NCI-H1436 (cell line): ENCODE results near the gene FYCO1.

ENCODE experiments used
- DNase-seq: peaks from one replicate; lab custom pipeline; 2025; lab: John Stamatoyannopoulos, UW

FYCO1 gene

GRCh38 chr3:45943207-45943846 is 52.3 kb downstream of the FYCO1 start, which contains the start of gene CXCR6:
Gene CXCR6, plus strand, starts transcription at chr3:45943464. Its CDS starts 3,018 bp downstream, at chr3:45946482.
- no peak for DNase-seq

GRCh38 chr3:45942051-45942825 is 53.4 kb downstream of the FYCO1 start:
- DNase-seq: no peak

DNA sequence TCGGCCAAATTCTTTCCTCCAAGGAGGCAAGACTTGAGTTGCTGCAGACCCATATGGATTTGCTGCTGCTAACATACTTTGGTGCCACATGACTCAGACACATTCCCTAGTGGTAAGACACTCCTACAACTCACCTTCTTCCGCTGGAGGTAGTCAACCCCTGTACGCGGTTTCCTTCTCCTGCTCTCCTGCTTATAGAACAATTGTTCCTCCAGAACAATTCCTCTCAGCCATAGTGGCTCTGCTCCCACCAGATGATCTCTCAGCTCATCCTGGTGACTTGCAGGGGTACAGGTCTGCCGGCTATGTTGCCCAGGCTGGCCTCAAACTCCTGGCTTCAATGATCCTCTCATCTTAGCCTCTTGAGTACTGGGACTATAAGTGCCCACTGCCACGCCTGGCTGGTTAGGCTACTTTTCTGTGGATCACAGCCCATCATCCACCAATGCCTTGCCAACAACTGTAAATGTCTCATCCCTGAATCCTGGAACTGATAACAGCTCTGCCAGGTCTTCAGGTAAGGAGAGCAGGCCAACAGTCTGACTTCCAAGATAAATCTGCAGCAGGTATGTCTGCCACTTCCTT is 54.8 kb downstream of the FYCO1 start:
- DNase-seq: no peak

DNA sequence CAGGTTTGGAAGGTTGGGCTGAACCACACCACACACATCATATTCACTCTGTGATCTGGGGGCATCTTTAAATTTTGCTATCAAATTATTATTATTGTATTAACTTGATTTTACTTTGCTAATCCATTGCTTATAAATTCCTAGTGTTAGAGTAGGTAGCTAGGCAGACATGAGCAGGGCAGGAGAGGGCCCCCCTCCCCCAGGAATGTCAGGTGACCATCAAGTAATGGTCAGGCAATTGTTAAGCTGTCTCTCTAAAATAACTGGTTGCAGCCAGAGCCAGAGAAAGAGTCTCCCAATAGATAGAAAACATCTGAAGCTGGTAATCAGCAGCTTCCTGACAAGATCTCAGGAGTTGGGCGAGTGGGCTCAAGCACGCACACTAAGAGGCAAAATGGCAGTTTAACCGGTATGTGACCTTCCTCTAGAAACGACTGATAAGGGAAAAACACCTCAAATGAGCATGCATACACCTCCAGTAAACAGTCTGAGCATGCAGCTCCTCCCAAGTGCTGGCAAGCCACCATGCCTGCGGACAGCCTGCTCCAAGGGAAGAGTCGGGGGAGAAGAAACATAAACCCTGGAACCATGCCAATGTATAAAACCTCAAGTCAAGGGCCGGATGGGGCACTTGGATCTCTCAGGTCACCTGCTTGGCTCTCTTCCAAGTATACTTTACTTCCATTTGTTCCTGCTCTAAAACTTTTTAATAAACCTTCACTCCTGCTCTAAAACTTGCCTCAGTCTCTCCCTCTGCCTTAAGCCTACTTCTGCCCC is 55.4 kb downstream of the FYCO1 start:
- no peak for DNase-seq

- DNase-seq: no peak
These were observed 56.3 kb downstream of the FYCO1 start for GRCh38 chr3:45939341-45939771.

- DNase-seq: peak; percentile 20
These were observed 56.8 kb downstream of the FYCO1 start for GRCh38 chr3:45938864-45939263.

GRCh38 chr3:45938043-45938435 is 57.6 kb downstream of the FYCO1 start:
- DNase-seq: no peak

DNA sequence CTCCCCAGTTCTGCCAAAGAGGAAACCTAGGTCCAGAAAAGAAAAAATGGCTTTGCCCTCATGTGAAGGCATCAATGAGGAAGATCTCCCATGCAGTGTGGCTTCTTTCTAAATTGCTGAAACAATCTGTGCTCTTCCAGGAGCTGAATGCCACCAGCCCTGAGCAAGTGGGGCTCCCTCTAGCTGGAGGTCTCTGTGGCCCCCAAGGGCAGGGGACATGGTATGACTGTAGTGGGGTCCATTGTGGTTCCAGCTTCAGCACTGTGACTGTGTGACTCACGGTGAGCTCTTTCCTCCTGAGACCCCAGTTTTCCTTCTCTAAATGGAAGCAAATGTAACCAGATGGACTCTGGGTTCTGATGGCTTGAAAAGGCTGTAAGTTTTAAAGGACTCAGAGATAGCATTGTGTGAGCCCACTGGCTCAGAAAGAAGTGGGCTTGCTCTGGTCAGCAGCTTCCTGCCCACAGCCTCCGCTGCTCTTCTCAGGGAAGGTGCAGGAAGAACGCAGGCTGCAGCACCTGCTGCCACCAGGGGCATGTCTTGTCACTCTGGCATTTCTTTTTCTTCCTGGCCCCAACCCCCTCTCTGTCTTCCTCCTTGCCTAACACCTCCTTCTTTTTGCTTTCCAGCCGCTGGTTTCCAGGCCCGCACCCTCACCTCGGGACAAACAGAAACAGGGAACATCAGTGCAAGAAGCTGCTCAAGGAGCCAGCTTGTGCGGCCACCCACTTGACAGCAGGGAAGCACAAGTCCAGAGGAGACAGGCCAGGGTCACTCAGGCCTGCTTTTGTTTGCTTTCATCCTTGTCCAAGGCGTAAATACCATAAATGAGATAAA is 58.2 kb downstream of the FYCO1 start:
- DNase-seq: no peak

GRCh38 chr3:45936261-45936660 is 59.4 kb downstream of the FYCO1 start:
- DNase-seq: no peak

DNA sequence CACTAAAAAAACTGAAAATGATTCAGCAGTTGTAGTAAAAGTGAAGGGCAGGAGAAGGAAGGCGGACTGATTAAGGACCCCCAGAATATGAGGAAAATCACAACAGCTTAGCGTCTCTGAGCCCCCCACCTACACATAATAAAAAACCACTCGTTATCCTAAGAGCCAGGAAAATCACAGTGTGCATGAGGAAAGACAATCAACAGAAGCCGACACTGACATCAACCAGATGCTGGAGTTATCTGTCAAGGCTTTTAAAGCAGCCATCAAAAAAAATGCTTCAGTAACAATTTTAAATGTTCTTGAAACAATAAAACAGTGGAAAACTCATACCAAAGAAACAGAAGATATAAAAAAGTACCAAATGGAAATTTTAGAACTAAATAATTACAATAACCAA is 62.0 kb downstream of the FYCO1 start:
- no peak for DNase-seq

DNA sequence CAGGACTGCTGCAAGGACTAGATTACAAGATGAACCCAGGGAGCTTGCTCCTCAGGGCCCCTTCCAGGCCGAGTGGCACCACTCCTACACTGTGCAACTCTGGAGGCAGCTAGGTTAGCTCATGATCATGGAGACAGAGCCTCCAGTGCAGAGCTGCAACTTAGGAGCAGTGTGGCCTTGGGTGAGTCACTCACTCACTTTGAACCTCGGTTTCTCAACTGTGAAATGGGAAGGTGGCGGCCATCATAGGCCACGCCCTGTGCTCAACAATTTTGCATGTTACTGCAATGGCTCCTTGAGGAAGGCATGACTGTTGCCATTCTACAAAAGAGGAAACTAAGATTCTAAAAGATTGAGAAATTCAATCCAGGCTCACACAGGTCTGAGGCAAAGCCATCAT is 63.5 kb downstream of the FYCO1 start:
- no peak for DNase-seq

- DNase-seq: no peak
These were observed 64.1 kb downstream of the FYCO1 start for GRCh38 chr3:45931496-45931895.

DNA sequence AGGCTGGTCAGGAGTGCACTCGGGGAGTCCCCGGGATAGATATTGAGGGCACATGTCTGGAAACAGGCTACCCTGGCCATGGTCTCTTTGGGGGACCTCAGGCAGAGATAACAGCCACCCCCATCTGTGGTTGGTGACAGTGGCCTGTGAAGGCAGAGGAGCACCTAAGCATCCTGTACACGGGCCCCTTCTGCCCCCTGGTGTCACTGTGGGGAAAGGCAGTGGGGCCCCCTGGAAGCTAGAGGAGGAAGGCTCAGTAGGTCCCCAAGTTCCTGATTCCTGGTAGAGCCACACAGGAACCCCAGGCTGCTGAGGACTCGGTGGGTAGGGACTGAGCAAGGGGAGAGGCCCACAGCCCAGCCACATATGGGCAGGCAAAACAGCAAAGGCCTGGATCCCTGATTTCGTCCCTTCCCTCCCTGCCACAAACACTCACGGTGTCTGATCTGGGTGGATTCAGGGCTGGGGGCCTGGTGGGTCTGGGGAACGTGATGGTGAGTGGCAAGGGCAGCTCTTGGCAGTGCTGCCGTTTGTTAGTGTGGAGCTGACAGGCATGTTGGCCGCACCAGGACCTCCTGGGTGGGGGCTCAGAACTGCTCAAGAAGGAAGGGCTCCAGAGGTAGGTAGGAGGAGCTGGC is 66.5 kb downstream of the FYCO1 start:
- DNase-seq: no peak

DNA sequence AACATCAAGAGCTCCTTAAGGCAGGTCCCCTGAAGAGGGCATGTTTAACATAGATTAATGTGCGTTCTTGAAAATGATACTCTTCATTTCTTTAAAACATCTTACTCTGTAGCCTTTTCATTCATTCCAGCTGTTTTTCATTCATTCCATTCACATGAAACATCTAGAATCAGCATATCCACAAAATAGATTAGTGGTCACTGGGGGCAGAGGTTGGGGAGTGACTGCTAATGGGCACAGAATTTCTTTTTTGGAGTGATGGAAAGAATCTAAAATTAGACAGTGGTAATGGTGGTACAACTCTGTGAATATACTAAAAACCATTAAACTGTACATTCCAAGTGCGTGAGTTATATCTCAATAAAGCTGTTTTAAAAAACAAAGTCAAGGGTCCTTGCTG is 67.7 kb downstream of the FYCO1 start:
- DNase-seq: no peak

DNA sequence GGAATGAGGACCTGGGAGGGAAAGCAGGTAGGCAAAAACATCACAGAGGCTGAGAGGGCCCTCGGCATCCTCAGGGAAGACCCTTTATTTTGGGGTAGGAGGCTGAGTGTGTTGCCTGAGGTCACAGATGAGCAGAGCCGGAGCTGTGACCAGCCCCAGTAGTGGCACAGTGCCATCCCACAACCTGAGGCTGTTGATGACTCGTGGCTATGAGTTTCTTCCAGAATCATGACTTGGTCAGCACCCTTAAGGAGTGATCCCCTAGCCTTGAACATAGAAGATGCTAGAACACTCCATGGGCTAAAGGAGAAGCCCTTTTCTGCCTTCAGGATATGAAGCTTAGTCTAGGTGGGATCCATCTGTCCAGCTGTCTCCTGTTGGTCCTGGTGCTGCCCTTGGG is 71.9 kb downstream of the FYCO1 start:
- no peak for DNase-seq

DNA sequence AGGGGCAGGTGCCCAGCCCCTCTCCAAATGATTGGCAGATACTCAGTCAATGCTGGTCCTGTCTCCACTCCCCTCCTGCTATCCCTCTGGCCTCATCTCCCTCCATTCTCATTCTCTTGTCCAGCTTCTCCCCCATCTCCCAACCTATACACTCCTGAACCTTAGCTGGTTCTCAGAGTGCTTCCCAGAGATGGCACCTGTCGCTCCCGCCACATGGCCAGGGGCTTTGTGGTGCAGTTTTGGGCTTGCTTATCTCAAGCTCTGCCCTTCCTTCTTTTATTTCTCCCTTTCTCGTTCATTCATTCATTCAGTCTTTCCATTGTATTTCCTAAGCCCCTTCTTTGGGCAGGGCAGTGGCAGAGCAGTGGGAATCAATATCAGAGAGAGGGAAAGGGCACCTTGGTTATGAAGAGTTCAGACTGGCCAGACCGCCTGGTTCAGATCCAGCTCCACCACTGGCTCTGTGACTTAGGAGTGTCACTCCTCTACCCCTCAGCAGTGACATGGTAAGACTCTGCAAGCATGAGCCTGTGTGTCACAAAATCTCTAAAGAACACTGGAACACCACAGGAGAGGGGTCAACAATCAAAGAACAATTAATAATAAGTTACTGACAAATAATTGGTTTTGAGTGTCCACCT is 72.6 kb downstream of the FYCO1 start:
- DNase-seq: no peak

- DNase-seq: no peak
These were observed 73.6 kb downstream of the FYCO1 start for GRCh38 chr3:45922039-45922326.

- DNase-seq: no peak
These were observed 74.2 kb downstream of the FYCO1 start for GRCh38 chr3:45921158-45922038.

GRCh38 chr3:45917146-45917898 is 78.3 kb downstream of the FYCO1 start:
- DNase-seq: no peak
